ENCODE measurements around the gene GPR87. TPM values are rescaled to one million over a fixed set of nuclear protein-coding genes. Genes with fewer than 3 reads are reported as not detected.

The GPR87 gene
- total RNA-seq, 1 donor from 2014 or later, result 16.7 TPM

- H3K36me3 ChIP-seq (ENCODE audit: control insufficient read depth, insufficient read depth, low read length), result no peaks in the 10 kb centered on the region
- DNase-seq (ENCODE audit: low read depth), result no peak
- H3K4me3 ChIP-seq (ENCODE audit: low read depth, low read length), result no peak overlapping the region
- TF ChIP-seq CTCF (IDR thresholded peaks at IDR 0.05; ENCODE audit: insufficient read depth, low read length, poor library complexity, severe bottlenecking), result no peak
- H3K27me3 ChIP-seq (ENCODE audit: control insufficient read depth, insufficient read depth, low read length), result no peaks in the 10 kb centered on the region
Measured at GRCh38 chr3:151265166-151265565, 51.5 kb downstream of the GPR87 start.

GRCh38 chr3:151264605-151265004 is 52.0 kb downstream of the GPR87 start:
- DNase-seq (ENCODE audit: low read depth), result no peak
- H3K36me3 ChIP-seq (ENCODE audit: control insufficient read depth, insufficient read depth, low read length), result no peaks in the 10 kb centered on the region
- H3K27me3 ChIP-seq (ENCODE audit: control insufficient read depth, insufficient read depth, low read length), result no peaks in the 10 kb centered on the region
- no peak for TF ChIP-seq CTCF (IDR thresholded peaks at IDR 0.05; ENCODE audit: insufficient read depth, low read length, poor library complexity, severe bottlenecking)
- H3K4me3 ChIP-seq (ENCODE audit: low read depth, low read length), result no peak overlapping the region

- no peak for DNase-seq (ENCODE audit: low read depth)
- Histone ChIP-seq H3K27me3 (ENCODE audit: control insufficient read depth, insufficient read depth, low read length) (no peaks in the 10 kb centered on the region), H3K4me3 (ENCODE audit: low read depth, low read length) (no peak overlapping the region), H3K36me3 (ENCODE audit: control insufficient read depth, insufficient read depth, low read length) (no peaks in the 10 kb centered on the region)
- no peak for TF ChIP-seq CTCF (IDR thresholded peaks at IDR 0.05; ENCODE audit: insufficient read depth, low read length, poor library complexity, severe bottlenecking)
Measured at GRCh38 chr3:151262871-151263525, 53.6 kb downstream of the GPR87 start.

- no peaks in the 10 kb centered on the region for H3K36me3 ChIP-seq (ENCODE audit: control insufficient read depth, insufficient read depth, low read length)
- no peak for TF ChIP-seq CTCF (IDR thresholded peaks at IDR 0.05; ENCODE audit: insufficient read depth, low read length, poor library complexity, severe bottlenecking)
- no peak for DNase-seq (ENCODE audit: low read depth)
- no peaks in the 10 kb centered on the region for H3K27me3 ChIP-seq (ENCODE audit: control insufficient read depth, insufficient read depth, low read length)
- no peak overlapping the region for H3K4me3 ChIP-seq (ENCODE audit: low read depth, low read length)
Measured at GRCh38 chr3:151259664-151260063, 57.0 kb downstream of the GPR87 start.

- TF ChIP-seq CTCF (IDR thresholded peaks at IDR 0.05; ENCODE audit: insufficient read depth, low read length, poor library complexity, severe bottlenecking), result no peak
- DNase-seq (ENCODE audit: low read depth), result no peak
- no peaks in the 10 kb centered on the region for H3K36me3 ChIP-seq (ENCODE audit: control insufficient read depth, insufficient read depth, low read length)
- H3K27me3 ChIP-seq (ENCODE audit: control insufficient read depth, insufficient read depth, low read length), result no peaks in the 10 kb centered on the region
- H3K4me3 ChIP-seq (ENCODE audit: low read depth, low read length), result no peak overlapping the region
Measured at GRCh38 chr3:151256749-151257148, 59.9 kb downstream of the GPR87 start.

- H3K4me3 ChIP-seq (ENCODE audit: low read depth, low read length), result no peak overlapping the region
- DNase-seq (ENCODE audit: low read depth), result no peak
- H3K27me3 ChIP-seq (ENCODE audit: control insufficient read depth, insufficient read depth, low read length), result no peaks in the 10 kb centered on the region
- H3K36me3 ChIP-seq (ENCODE audit: control insufficient read depth, insufficient read depth, low read length), result no peaks in the 10 kb centered on the region
- TF ChIP-seq CTCF (IDR thresholded peaks at IDR 0.05; ENCODE audit: insufficient read depth, low read length, poor library complexity, severe bottlenecking), result no peak
Measured at GRCh38 chr3:151248772-151249337, 67.8 kb downstream of the GPR87 start.

Measured in kidney epithelial cell (primary cell).